NCI-H526 treated with DMSO at 0.1 percent for 48 hours (cell line): ENCODE data around the gene MEOX2.

ENCODE experiments used
- DNase-seq: peaks from one replicate; lab custom pipeline; 2025; lab: John Stamatoyannopoulos, UW

Gene MEOX2

DNA sequence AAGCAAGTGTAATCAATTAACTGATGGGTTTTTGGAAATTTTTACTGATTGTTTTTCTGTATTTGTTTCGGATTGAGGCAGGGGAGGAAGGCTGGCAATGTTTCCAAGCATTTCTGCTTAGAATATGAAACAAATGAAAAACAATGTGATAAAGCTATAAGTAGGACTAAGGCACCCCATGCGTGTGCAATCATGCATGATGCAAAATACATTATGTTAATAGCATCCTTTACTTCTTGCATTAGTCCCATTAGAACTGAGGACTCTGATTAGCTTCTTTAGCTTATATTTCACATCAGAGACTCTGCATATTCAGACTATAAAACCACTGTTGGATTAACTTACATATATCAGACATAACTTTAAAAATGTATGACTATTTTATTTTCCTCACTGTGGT is 76.0 kb downstream of the MEOX2 start:
- DNase-seq, result no peak

GRCh38 chr7:15609287-15609686 is 77.2 kb downstream of the MEOX2 start:
- no peak for DNase-seq

- DNase-seq, result no peak
Measured at GRCh38 chr7:15607529-15608210, 78.8 kb downstream of the MEOX2 start.

- DNase-seq, result no peak
Measured at GRCh38 chr7:15606561-15606960, 79.9 kb downstream of the MEOX2 start.

- DNase-seq, result no peak
Measured at GRCh38 chr7:15604166-15604565, 82.3 kb downstream of the MEOX2 start.

- no peak for DNase-seq
Measured at GRCh38 chr7:15603124-15603523, 83.4 kb downstream of the MEOX2 start.

- no peak for DNase-seq
Measured at GRCh38 chr7:15602236-15602635, 84.2 kb downstream of the MEOX2 start.

DNA sequence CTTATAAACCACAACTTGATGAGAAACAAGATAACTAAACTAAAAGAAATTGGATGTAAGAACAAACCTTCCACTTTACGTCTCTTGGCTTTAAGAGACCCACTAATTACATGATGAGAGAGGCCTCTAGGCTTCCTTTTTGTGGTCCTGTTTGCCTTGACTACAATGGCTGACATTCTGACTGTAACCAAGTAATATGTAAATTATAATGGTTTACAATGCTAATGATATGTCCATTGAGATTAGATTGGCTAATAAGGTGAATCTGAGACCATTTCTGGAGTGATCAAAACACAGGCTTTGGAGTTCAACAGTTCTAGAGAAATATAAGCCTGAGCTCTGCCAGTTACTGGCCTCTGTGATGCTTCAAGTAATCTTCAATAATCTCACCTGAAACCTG is 85.3 kb downstream of the MEOX2 start:
- DNase-seq, result no peak

DNA sequence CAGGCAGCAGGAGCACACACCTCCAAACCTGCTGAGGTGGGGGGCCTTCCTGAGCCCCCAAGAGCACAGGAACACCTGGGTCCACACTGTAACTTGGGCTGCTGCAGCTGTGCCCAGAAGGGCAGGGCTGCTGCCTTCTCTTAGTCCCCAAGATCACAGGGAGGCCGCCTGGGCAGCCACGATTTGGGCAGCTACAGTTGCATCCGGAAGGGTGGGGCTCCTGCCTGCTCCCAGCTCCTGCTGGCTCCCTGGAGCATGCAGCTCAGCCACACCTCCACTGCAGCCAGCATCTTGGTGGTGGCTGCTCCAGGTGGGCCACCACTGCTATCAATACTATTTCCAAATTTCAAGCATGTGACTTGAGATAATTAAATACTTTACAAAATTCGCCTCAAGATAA is 86.2 kb downstream of the MEOX2 start:
- DNase-seq, result no peak

- no peak for DNase-seq
Measured at GRCh38 chr7:15594461-15594860, 92.0 kb downstream of the MEOX2 start.

GRCh38 chr7:15593382-15593781 is 93.1 kb downstream of the MEOX2 start:
- no peak for DNase-seq

DNA sequence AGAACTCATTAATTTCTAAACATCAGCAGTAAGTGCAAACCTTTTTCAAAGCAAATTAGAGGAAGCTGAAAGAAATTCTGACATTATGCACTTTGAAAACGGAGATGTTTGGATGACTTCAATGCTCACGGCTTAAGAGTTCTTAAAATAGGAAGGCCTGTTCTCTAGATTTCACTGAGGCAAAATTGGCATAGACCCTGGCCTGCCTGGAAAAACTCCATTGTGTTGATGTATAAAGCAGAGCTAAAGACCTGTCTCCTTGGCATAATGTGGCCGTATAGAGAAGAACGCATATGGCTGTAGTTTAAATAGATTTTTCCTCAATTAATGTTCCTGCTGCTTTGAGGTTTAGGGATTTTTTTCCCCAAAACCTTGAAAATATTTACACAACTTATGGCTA is 100.2 kb downstream of the MEOX2 start:
- DNase-seq, result no peak

GRCh38 chr7:15584575-15584974 is 101.9 kb downstream of the MEOX2 start:
- no peak for DNase-seq

DNA sequence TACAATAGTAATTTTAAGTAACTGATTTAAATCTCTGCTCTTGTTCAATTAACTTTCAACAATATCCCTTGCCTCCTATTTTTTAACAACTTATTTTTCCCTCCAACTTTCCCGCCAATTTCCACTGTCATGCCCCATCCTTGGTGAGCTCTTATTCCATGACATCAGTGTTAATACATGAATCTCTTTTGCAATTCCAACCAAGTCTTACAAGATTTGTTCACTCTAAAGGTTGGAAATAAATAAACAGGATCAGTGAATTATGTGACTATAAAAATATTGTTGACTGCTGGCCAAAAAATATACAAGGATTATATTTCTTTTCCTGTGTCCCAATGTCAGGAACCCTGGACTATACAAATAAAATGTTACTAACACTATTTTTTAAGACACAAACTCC is 103.7 kb downstream of the MEOX2 start:
- no peak for DNase-seq

DNA sequence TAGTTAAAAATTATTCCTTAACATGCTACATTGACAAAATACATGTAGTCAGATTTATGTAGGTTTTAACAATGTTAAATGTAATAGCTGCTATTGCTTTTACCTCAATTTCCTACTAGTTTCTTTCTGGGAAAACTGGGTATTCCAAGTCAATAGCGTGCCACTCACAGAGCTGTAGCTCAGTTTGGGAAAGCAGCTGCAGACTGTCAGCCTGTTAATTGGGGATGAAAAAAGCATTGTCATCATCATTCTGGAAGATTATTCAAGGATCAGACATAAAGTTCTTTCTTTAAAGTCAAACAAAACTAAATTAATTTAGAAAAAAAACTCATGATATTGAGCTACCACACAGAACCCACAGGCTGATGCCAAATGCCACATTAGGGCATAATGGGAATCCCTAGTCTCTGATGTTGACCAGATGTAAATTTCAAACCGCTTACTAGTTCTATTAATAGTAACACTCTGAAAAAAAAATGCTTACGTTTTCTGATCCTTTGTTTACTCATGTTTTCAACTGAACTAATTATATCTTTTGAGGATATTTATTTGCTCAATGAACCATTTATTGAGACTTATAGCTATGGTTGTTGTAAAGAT is 105.0 kb downstream of the MEOX2 start:
- no peak for DNase-seq

DNA sequence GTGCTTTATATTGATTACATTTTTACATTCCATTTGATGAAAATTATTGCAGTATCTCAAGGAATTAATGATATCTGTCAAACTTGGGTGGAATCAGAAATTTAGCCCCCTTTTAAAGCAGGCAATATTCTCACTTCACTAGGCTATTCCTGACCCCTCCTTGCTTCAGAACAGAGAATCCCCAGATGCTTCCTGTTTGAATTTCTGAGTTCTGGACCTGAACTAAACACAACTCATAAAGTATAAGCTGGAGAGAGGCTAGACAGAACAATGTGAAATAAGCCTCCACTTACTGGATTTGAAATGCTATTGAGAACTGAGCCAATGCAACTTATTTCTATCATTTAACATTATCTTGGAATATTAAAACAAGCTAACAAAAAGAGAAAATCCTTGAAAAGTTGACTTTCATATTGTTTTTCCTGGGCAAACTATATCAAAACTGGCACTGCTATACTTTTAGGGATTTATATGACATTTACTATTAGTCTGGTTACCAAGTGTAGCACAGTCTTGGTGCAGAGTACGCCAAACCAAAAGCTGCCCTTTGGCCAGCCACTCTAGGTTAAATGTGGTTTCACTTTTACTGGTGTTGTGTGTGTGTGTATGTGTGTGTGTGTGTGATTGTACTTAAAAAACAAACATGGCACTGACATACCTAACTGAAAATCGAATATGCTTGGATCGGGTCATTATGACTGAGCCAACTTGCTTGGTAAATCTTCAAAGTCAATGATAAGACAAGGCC is 105.7 kb downstream of the MEOX2 start:
- DNase-seq, result no peak

DNA sequence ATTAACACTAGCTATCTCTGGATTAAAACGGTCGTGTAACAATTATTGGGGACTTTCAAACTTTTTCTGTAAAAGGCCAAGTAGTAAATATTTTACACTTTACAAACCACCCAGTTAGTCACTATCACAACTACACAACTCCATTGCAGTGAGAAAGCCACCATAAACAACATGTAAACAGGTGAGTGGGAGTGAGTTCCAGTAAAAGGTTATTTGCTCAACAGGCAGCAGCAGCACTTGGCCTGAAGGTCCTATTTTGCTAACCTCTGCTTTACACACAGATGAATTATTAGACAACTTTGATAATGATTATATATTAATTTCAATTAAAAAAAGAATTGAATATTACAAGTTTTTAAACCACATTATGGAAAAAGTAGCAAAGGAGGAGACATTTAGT is 108.9 kb downstream of the MEOX2 start:
- DNase-seq, result no peak

GRCh38 chr7:15571301-15571878 is 115.1 kb downstream of the MEOX2 start:
- DNase-seq, result no peak

DNA sequence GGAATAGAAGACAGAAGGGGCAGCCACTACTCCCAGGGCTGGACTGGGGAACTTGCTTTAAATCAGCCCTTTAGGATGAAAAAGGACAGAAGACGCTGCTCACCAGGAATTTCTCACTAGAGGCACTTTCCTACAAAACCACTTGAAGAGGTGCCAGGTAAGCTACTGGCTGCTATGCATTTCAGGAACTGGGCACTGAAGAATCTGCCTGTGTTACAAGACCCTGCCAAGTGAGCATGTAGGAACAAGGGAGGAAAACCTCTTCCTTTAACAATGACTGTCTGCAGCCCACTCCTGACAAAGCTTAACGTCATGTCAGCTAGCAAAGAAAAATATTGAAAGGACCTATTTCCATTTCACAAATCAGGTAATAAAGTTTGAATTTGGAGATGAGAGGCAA is 118.8 kb downstream of the MEOX2 start:
- no peak for DNase-seq

GRCh38 chr7:15567036-15567435 is 119.4 kb downstream of the MEOX2 start:
- DNase-seq, result no peak

- no peak for DNase-seq
Measured at GRCh38 chr7:15566476-15566875, 120.0 kb downstream of the MEOX2 start.

GRCh38 chr7:15561835-15562234 is 124.6 kb downstream of the MEOX2 start, which contains the start of gene AGMO:
TSS of gene AGMO (minus strand) at chr7:15562015.
- no peak for DNase-seq
